Measurements from ENCODE around the gene SYTL1. TPM values are rescaled to one million over a fixed set of nuclear protein-coding genes. Genes with fewer than 3 reads are reported as not detected.

The SYTL1 gene
- total and polyA plus RNA-seq, 12 donors, result 0.22 to 10.9 (median 1.0) TPM; not detected in 2

- intact Hi-C loops (cut with DNase I), result no loop called here
- DNase-seq, result peak in 3 of 7 donors; percentile 33 to 51 (median 40)
- Histone ChIP-seq H3K4me3 (no peak overlapping the region), H3K4me1 (replicated peaks in 1 of 2) (peaks cover 5 to 12% of the 10 kb centered on the region in 2 donors), H3K27me3 (no peaks in the 10 kb centered on the region), H3K9me3 (replicated peaks in 1 of 3) (no peaks in the 10 kb centered on the region), H3K36me3 (replicated peaks in 1 of 2) (peaks cover 0 to 62% of the 10 kb centered on the region in 2 donors), H3K27ac (peak overlapping the region in 1 of 5 donors; percentile 14)
- TF ChIP-seq CTCF (IDR thresholded peaks at IDR 0.05) (peak; percentile 56 to 78 (median 64)), POLR2A (IDR thresholded peaks at IDR 0.05) (no peak)
- 60 to 71% (median 65%) methylated on average over 8 to 11 of the region's 11 CpGs for WGBS, 4 donors
These were observed 9.1 kb upstream of the SYTL1 start for GRCh38 chr1:27332536-27333281.

- Histone ChIP-seq H3K4me3 (no peak overlapping the region), H3K27ac (no peak overlapping the region), H3K4me1 (replicated peaks in 1 of 2) (peaks cover 5 to 12% of the 10 kb centered on the region in 2 donors), H3K9me3 (replicated peaks in 1 of 3) (no peaks in the 10 kb centered on the region), H3K36me3 (replicated peaks in 1 of 2) (peaks cover 0 to 60% of the 10 kb centered on the region in 2 donors), H3K27me3 (no peaks in the 10 kb centered on the region)
- WGBS, 4 donors, result 87 to 94% (median 93%) methylated on average over 14 to 17 of the region's 17 CpGs
- intact Hi-C loops (cut with DNase I), result no loop called here
- no peak for DNase-seq
- TF ChIP-seq CTCF (IDR thresholded peaks at IDR 0.05) (no peak), POLR2A (IDR thresholded peaks at IDR 0.05) (no peak)
These were observed 8.0 kb upstream of the SYTL1 start for GRCh38 chr1:27333717-27334279.

GRCh38 chr1:27335506-27336422 lies 6.1 kb upstream of the SYTL1 start:
- TF ChIP-seq POLR2A (IDR thresholded peaks at IDR 0.05) (no peak), CTCF (IDR thresholded peaks at IDR 0.05) (no peak)
- Histone ChIP-seq H3K27me3 (no peaks in the 10 kb centered on the region), H3K4me1 (replicated peaks in 1 of 2) (peaks cover 5 to 12% of the 10 kb centered on the region in 2 donors), H3K36me3 (replicated peaks in 1 of 2) (peaks cover 0 to 58% of the 10 kb centered on the region in 2 donors), H3K9me3 (replicated peaks in 1 of 3) (no peaks in the 10 kb centered on the region), H3K4me3 (no peak overlapping the region), H3K27ac (no peak overlapping the region)
- WGBS, 4 donors, result 93 to 96% (median 94%) methylated on average over 8 to 17 of the region's 17 CpGs
- intact Hi-C loops (cut with DNase I), result no loop called here
- DNase-seq, result no peak

GRCh38 chr1:27336756-27337155 lies 5.1 kb upstream of the SYTL1 start:
- no peaks in the 10 kb centered on the region for H3K27me3 ChIP-seq
- WGBS, 4 donors, result 82 to 91% (median 89%) methylated on average over 5 of the region's 5 CpGs
- H3K4me3 ChIP-seq, result no peak overlapping the region
- no peak overlapping the region for H3K27ac ChIP-seq
- intact Hi-C loops (cut with DNase I), result no loop called here
- TF ChIP-seq POLR2A (IDR thresholded peaks at IDR 0.05) (no peak), CTCF (IDR thresholded peaks at IDR 0.05) (no peak)
- peaks cover 5 to 13% of the 10 kb centered on the region in 2 donors for H3K4me1 ChIP-seq (replicated peaks in 1 of 2)
- peaks cover 0 to 48% of the 10 kb centered on the region in 2 donors for H3K36me3 ChIP-seq (replicated peaks in 1 of 2)
- H3K9me3 ChIP-seq (replicated peaks in 1 of 3), result no peaks in the 10 kb centered on the region
- DNase-seq, result no peak

Measured in adrenal gland (tissue), 12 donors.